HuH-7 (cell line): ENCODE results near the gene HOXD4.

Source experiments
- DNase-seq: peaks from one replicate; pipeline ENCODE4 v3.0.0; 2011; ENCODE audit warnings: low spot score

Gene HOXD4

GRCh38 chr2:176126929-176127773 lies 24.2 kb upstream of the HOXD4 start:
- DNase-seq, result peak; percentile 74

GRCh38 chr2:176127774-176128072 lies 23.6 kb upstream of the HOXD4 start:
- DNase-seq, result no peak

GRCh38 chr2:176128172-176128981 lies 23.0 kb upstream of the HOXD4 start:
- DNase-seq, result no peak

GRCh38 chr2:176128982-176129796 lies 22.2 kb upstream of the HOXD4 start, which contains the start of gene HOXD8:
Gene HOXD8 (plus strand): TSS chr2:176129705. CDS start chr2:176130367, 662 bp downstream.
- peak; percentile 72 for DNase-seq

- no peak for DNase-seq
Observed at GRCh38 chr2:176129813-176130146, 21.6 kb upstream of the HOXD4 start.

- DNase-seq, result peak; percentile 54
Observed at GRCh38 chr2:176130147-176130956, 21.0 kb upstream of the HOXD4 start.

DNA sequence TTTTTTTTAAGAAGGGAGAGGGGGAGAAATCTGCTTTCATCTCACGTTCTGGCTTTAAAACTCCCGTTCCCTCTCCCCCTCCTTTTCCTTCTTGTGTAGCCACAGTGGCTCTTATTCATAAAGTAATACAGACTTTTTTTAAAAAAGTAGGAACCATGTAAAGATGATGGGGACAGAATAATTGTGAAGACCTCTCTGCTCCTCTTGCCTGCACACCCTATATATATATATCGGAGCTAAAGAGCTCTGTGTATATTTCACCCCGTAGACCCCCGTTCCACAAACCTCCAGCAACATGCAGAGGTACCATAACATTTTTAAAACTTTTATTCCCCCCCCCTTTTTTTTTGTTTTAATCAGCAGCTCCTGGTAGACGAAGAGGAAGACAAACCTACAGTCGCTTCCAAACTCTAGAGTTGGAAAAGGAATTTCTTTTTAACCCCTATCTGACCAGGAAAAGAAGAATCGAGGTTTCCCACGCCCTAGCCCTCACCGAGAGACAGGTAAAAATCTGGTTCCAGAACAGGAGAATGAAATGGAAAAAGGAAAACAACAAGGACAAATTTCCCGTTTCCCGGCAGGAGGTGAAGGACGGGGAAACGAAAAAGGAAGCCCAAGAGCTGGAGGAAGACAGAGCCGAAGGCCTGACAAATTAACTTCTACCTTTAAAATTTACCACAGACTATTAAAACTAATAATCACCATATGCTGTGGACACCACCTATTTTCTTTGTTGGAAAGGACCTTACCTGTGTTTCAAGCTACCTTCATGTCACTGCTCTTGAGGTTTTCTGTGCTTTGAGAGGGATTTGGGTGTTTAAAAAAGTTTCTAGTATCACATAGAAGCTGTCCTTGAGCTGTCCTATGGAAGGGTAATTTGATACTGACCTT lies 20.1 kb upstream of the HOXD4 start:
- DNase-seq, result no peak

DNA sequence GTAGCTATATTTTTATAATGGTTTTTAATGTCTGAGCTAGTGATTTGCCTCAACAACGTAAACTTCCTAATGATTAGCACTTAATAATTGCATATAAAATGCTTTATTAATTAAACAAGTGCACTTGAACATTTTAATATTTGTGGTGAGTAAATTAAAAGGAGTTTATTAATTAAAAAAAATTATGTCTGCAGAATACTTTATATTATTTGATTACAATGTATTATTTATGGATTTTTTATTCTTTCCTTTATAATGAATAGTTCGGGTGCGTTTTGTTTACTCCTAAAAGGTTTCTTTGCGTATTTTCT lies 19.5 kb upstream of the HOXD4 start:
- no peak for DNase-seq

GRCh38 chr2:176132205-176133171 lies 18.9 kb upstream of the HOXD4 start:
- no peak for DNase-seq

- DNase-seq, result no peak
Observed at GRCh38 chr2:176133389-176133788, 18.0 kb upstream of the HOXD4 start.

- DNase-seq, result no peak
Observed at GRCh38 chr2:176134035-176134434, 17.3 kb upstream of the HOXD4 start.

GRCh38 chr2:176135035-176135440 lies 16.3 kb upstream of the HOXD4 start:
- no peak for DNase-seq

GRCh38 chr2:176136374-176137251 lies 14.7 kb upstream of the HOXD4 start:
- DNase-seq, result no peak

- no peak for DNase-seq
Observed at GRCh38 chr2:176137252-176137580, 14.1 kb upstream of the HOXD4 start.

DNA sequence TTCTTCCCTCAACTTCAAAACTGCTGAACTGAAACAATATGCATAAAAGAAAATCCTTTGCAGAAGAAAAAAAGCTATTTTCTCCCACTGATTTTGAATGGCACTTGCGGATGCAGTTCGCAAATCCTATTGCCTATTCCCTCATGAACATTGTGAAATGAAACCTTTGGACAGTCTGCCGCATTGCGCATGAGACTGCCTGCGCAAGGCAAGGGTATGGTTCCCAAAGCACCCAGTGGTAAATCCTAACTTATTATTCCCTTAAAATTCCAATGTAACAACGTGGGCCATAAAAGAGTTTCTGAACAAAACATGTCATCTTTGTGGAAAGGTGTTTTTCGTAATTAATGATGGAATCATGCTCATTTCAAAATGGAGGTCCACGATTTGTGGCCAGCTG lies 13.4 kb upstream of the HOXD4 start:
- no peak for DNase-seq

DNA sequence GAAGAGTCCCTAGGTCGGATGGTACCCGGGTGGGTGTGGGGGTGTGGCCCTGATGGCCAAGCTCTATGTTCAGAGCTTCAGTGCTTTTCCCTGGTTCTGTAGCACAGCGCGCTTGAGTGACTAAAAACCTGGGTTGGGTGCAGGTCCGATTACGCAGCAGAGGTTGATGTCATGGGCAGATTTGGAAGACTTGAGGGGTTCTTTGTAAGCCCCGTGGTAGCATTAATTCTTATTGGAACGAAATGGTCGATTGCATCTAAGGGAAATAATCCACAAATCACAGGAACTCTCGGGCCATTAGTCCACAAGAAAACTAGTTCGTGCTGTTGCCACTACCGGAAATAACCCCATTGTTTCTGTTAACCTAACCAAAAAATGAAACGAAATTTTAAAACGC lies 12.8 kb upstream of the HOXD4 start:
- DNase-seq, result no peak

DNA sequence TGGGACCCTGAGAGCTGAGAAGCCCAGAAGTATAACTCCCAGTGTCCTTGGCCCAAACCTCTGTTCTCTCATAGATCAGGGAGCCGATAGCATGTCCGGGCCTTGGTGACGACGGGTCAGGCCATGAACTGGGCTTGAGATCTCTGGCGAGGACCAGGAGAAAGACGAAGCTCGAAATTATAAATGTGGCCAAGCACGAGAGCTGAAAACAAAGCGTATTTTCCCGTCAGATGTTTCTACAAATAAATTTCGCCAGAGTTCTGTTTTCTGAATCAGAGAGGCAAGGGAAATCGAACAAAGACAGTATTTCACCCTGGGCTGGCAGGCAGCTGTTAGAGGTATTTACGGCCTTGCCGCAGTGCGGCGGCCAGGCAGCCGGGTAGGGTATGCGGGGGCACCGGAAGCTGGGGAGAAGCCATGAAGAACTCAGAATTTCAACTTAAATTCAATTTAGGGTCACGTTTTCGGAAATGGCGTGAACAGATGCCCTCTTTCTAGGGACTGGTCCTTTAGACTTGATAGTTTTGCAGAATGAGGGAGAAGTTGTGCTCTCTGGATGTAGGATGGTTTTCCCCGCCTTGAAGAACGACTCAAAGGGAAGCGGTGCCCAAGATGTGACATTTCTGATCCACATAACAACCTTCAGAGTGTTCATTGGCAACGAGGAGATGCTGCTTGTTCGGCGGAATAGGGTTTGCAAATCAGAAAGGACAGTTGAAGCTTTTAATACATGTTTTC lies 12.3 kb upstream of the HOXD4 start:
- DNase-seq, result no peak
